Measurements from ENCODE around the gene ZNF785. TPM values are rescaled to one million over a fixed set of nuclear protein-coding genes. Genes with fewer than 3 reads are reported as not detected.
"Not testable (repeated sequence)": the region's sequence is repeated elsewhere in the genome, so short reads cannot be mapped to it uniquely, and the experiment has no call there.

Gene ZNF785
- total RNA-seq, 1 experiment from 2014 or later = 2.8 TPM

GRCh38 chr16:30609002-30609925, 23.8 kb upstream of the ZNF785 start:
- no peaks in the 10 kb centered on the region for H3K27me3 ChIP-seq (ENCODE audit: control insufficient read depth, insufficient read depth, low read length)
- peaks cover 3% of the 10 kb centered on the region for H3K36me3 ChIP-seq (replicated peaks; ENCODE audit: control insufficient read depth, insufficient read depth, low read length)
- DNase-seq = peak; percentile 81
- peak overlapping the region; percentile 88 for H3K4me3 ChIP-seq (ENCODE audit: insufficient read depth, low read depth, low read length)

- DNase-seq = no peak
- no peak overlapping the region for H3K4me3 ChIP-seq (ENCODE audit: insufficient read depth, low read depth, low read length)
- no peaks in the 10 kb centered on the region for H3K27me3 ChIP-seq (ENCODE audit: control insufficient read depth, insufficient read depth, low read length)
- H3K36me3 ChIP-seq (replicated peaks; ENCODE audit: control insufficient read depth, insufficient read depth, low read length) = peaks cover 10% of the 10 kb centered on the region
Observed at GRCh38 chr16:30606004-30606403, 20.5 kb upstream of the ZNF785 start.

GRCh38 chr16:30605158-30605557, 19.7 kb upstream of the ZNF785 start:
- Histone ChIP-seq H3K4me3 (ENCODE audit: insufficient read depth, low read depth, low read length) (no peak overlapping the region), H3K36me3 (replicated peaks; ENCODE audit: control insufficient read depth, insufficient read depth, low read length) (peaks cover 10% of the 10 kb centered on the region), H3K27me3 (ENCODE audit: control insufficient read depth, insufficient read depth, low read length) (no peaks in the 10 kb centered on the region)
- no peak for DNase-seq

- Histone ChIP-seq H3K36me3 (replicated peaks; ENCODE audit: control insufficient read depth, insufficient read depth, low read length) (peaks cover 10% of the 10 kb centered on the region), H3K27me3 (ENCODE audit: control insufficient read depth, insufficient read depth, low read length) (no peaks in the 10 kb centered on the region), H3K4me3 (ENCODE audit: insufficient read depth, low read depth, low read length) (no peak overlapping the region)
- DNase-seq = no peak
Observed at GRCh38 chr16:30604316-30604947, 18.9 kb upstream of the ZNF785 start.

GRCh38 chr16:30603945-30604315, 18.4 kb upstream of the ZNF785 start:
- Histone ChIP-seq H3K36me3 (replicated peaks; ENCODE audit: control insufficient read depth, insufficient read depth, low read length) (peaks cover 10% of the 10 kb centered on the region), H3K27me3 (ENCODE audit: control insufficient read depth, insufficient read depth, low read length) (no peaks in the 10 kb centered on the region), H3K4me3 (ENCODE audit: insufficient read depth, low read depth, low read length) (no peak overlapping the region)
- DNase-seq = no peak

GRCh38 chr16:30602616-30603277, 17.2 kb upstream of the ZNF785 start:
- H3K36me3 ChIP-seq (replicated peaks; ENCODE audit: control insufficient read depth, insufficient read depth, low read length) = peaks cover 9% of the 10 kb centered on the region
- DNase-seq = no peak
- no peak overlapping the region for H3K4me3 ChIP-seq (ENCODE audit: insufficient read depth, low read depth, low read length)
- no peaks in the 10 kb centered on the region for H3K27me3 ChIP-seq (ENCODE audit: control insufficient read depth, insufficient read depth, low read length)

GRCh38 chr16:30601966-30602365, 16.5 kb upstream of the ZNF785 start:
- no peak for DNase-seq
- no peak overlapping the region for H3K4me3 ChIP-seq (ENCODE audit: insufficient read depth, low read depth, low read length)
- no peaks in the 10 kb centered on the region for H3K27me3 ChIP-seq (ENCODE audit: control insufficient read depth, insufficient read depth, low read length)
- peaks cover 9% of the 10 kb centered on the region for H3K36me3 ChIP-seq (replicated peaks; ENCODE audit: control insufficient read depth, insufficient read depth, low read length)

GRCh38 chr16:30600929-30601328, 15.4 kb upstream of the ZNF785 start:
- peaks cover 9% of the 10 kb centered on the region for H3K36me3 ChIP-seq (replicated peaks; ENCODE audit: control insufficient read depth, insufficient read depth, low read length)
- DNase-seq = no peak
- H3K27me3 ChIP-seq (ENCODE audit: control insufficient read depth, insufficient read depth, low read length) = no peaks in the 10 kb centered on the region
- no peak overlapping the region for H3K4me3 ChIP-seq (ENCODE audit: insufficient read depth, low read depth, low read length)

GRCh38 chr16:30600215-30600614, 14.7 kb upstream of the ZNF785 start:
- Histone ChIP-seq H3K4me3 (ENCODE audit: insufficient read depth, low read depth, low read length) (no peak overlapping the region), H3K27me3 (ENCODE audit: control insufficient read depth, insufficient read depth, low read length) (no peaks in the 10 kb centered on the region), H3K36me3 (replicated peaks; ENCODE audit: control insufficient read depth, insufficient read depth, low read length) (peaks cover 9% of the 10 kb centered on the region)
- DNase-seq = no peak

- Histone ChIP-seq H3K4me3 (ENCODE audit: insufficient read depth, low read depth, low read length) (no peak overlapping the region), H3K27me3 (ENCODE audit: control insufficient read depth, insufficient read depth, low read length) (no peaks in the 10 kb centered on the region)
- DNase-seq = no peak
Observed at GRCh38 chr16:30592871-30593270, 7.4 kb upstream of the ZNF785 start.

GRCh38 chr16:30590869-30591268, 5.4 kb upstream of the ZNF785 start:
- DNase-seq; H3K36me3 ChIP-seq (replicated peaks; ENCODE audit: control insufficient read depth, insufficient read depth, low read length); H3K27me3 ChIP-seq (ENCODE audit: control insufficient read depth, insufficient read depth, low read length); H3K4me3 ChIP-seq (ENCODE audit: insufficient read depth, low read depth, low read length): not testable (repeated sequence)

More at GRCh38 chr16:30592871-30593270, 7.4 kb upstream of the ZNF785 start:
- no peaks in the 10 kb centered on the region for H3K36me3 ChIP-seq (replicated peaks; ENCODE audit: control insufficient read depth, insufficient read depth, low read length)

GRCh38 chr16:30589582-30589981, 4.1 kb upstream of the ZNF785 start:
- H3K27me3 ChIP-seq (ENCODE audit: control insufficient read depth, insufficient read depth, low read length); H3K36me3 ChIP-seq (replicated peaks; ENCODE audit: control insufficient read depth, insufficient read depth, low read length); DNase-seq; H3K4me3 ChIP-seq (ENCODE audit: insufficient read depth, low read depth, low read length): not testable (repeated sequence)

- Histone ChIP-seq H3K27me3 (ENCODE audit: control insufficient read depth, insufficient read depth, low read length) (no peaks in the 10 kb centered on the region), H3K36me3 (replicated peaks; ENCODE audit: control insufficient read depth, insufficient read depth, low read length) (no peaks in the 10 kb centered on the region; the same call in 1 of the 2 replicates), H3K4me3 (ENCODE audit: insufficient read depth, low read depth, low read length) (no peak overlapping the region)
- DNase-seq = no peak
Observed at GRCh38 chr16:30588651-30589050, 3.2 kb upstream of the ZNF785 start.

- H3K36me3 ChIP-seq (replicated peaks; ENCODE audit: control insufficient read depth, insufficient read depth, low read length) = peaks cover 7% of the 10 kb centered on the region
- DNase-seq = peak; percentile 80
- H3K27me3 ChIP-seq (ENCODE audit: control insufficient read depth, insufficient read depth, low read length) = no peaks in the 10 kb centered on the region
- H3K4me3 ChIP-seq (ENCODE audit: insufficient read depth, low read depth, low read length) = peak overlapping the region; percentile 95
Observed at GRCh38 chr16:30585022-30585399, 486 bp downstream of the ZNF785 start.

Measured in H7 (cell line).